Mucosa of stomach (tissue), 1 donor: ENCODE data around the gene COL2A1.

Source experiments
- H3K27me3 ChIP-seq: one replicate; pipeline ENCODE4 v1.7.0; 2013; ENCODE audit warnings: mild to moderate bottlenecking, low read length; ENCODE audit not compliant: control insufficient read depth, insufficient read depth
- H3K36me3 ChIP-seq: one replicate; pipeline ENCODE4 v1.7.0; 2013; ENCODE audit warnings: low read length; ENCODE audit not compliant: control insufficient read depth, insufficient read depth
- H3K4me1 ChIP-seq: one replicate; pipeline ENCODE4 v1.7.0; 2013; ENCODE audit warnings: mild to moderate bottlenecking, low read length; ENCODE audit not compliant: control insufficient read depth, insufficient read depth
- H3K4me3 ChIP-seq: one replicate; pipeline ENCODE4 v1.7.0; 2013; ENCODE audit warnings: low read length
- H3K9ac ChIP-seq: one replicate; pipeline ENCODE4 v1.7.0; 2013; ENCODE audit warnings: mild to moderate bottlenecking, low read length, moderate library complexity
- H3K9me3 ChIP-seq: one replicate; pipeline ENCODE4 v1.7.0; 2013; ENCODE audit warnings: mild to moderate bottlenecking, low read length, moderate library complexity; ENCODE audit not compliant: control insufficient read depth
- donor health status: Pancreatic carcinoma.

The COL2A1 gene

GRCh38 chr12:48004053-48004941, at the start of gene COL2A1:
Gene COL2A1 (minus strand): TSS chr12:48004476. CDS start chr12:48004321, 155 bp downstream.
- peaks cover 87% of the 10 kb centered on the region for H3K27me3 ChIP-seq
- peaks cover 34% of the 10 kb centered on the region for H3K4me1 ChIP-seq
- H3K36me3 ChIP-seq: no peaks in the 10 kb centered on the region
- H3K9ac ChIP-seq: no peak within 1 kb of the TSS
- no peaks in the 10 kb centered on the region for H3K9me3 ChIP-seq
- H3K4me3 ChIP-seq: no peak within 1 kb of the TSS

- H3K36me3 ChIP-seq: no peaks in the 10 kb centered on the region
- H3K9me3 ChIP-seq: no peaks in the 10 kb centered on the region
- H3K27me3 ChIP-seq: no peaks in the 10 kb centered on the region
- H3K4me1 ChIP-seq: no peaks in the 10 kb centered on the region
- H3K9ac ChIP-seq: no peak overlapping the region
- H3K4me3 ChIP-seq: no peak overlapping the region
Measured at GRCh38 chr12:48053883-48054282, 49.6 kb upstream of the COL2A1 start.

- H3K36me3 ChIP-seq: no peaks in the 10 kb centered on the region
- H3K27me3 ChIP-seq: no peaks in the 10 kb centered on the region
- H3K4me3 ChIP-seq: no peak overlapping the region
- no peak overlapping the region for H3K9ac ChIP-seq
- H3K9me3 ChIP-seq: no peaks in the 10 kb centered on the region
- H3K4me1 ChIP-seq: no peaks in the 10 kb centered on the region
Measured at GRCh38 chr12:48053122-48053521, 48.8 kb upstream of the COL2A1 start.

DNA sequence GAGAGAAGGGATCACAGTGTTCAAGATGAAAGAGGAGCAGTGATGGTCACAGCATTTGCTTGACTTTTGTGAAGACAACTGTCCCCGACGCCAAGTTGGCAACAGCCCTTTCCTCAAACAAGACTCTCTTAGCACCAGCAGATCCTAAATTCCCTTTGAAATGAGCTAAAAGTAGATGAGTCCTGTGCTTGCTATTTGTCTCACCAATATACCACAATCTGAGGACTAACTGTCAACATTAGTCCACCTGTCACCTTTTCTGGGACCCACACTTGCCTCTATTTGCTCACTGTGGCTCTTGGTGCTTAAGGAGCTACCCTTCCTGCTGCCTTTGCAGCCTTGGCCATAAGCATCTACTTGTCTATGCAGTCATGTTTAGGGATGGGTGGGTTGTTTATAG, 47.4 kb upstream of the COL2A1 start:
- Histone ChIP-seq H3K9me3 (no peaks in the 10 kb centered on the region), H3K36me3 (no peaks in the 10 kb centered on the region), H3K9ac (no peak overlapping the region), H3K4me1 (no peaks in the 10 kb centered on the region), H3K27me3 (no peaks in the 10 kb centered on the region), H3K4me3 (no peak overlapping the region)

DNA sequence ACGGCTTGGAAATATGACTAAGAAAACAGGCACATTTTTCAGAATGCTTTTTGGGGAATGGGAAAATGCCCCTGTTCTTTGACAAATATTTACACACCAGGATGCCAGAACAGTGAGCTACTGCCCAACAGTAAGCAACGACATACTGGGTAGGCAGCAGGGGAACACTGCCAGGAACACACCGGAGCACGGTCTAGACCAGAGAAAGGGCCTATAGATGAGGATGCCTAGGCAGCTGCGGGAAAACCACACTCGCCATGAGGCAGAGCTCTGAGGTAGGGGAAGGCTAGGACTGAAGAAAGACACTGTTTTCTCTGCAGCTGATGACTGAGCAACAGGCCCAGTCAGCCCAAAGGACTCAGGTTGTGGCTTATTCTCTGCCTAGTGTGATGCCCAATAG, 45.9 kb upstream of the COL2A1 start:
- Histone ChIP-seq H3K4me3 (no peak overlapping the region), H3K4me1 (no peaks in the 10 kb centered on the region), H3K27me3 (no peaks in the 10 kb centered on the region), H3K9me3 (no peaks in the 10 kb centered on the region), H3K36me3 (no peaks in the 10 kb centered on the region), H3K9ac (no peak overlapping the region)

DNA sequence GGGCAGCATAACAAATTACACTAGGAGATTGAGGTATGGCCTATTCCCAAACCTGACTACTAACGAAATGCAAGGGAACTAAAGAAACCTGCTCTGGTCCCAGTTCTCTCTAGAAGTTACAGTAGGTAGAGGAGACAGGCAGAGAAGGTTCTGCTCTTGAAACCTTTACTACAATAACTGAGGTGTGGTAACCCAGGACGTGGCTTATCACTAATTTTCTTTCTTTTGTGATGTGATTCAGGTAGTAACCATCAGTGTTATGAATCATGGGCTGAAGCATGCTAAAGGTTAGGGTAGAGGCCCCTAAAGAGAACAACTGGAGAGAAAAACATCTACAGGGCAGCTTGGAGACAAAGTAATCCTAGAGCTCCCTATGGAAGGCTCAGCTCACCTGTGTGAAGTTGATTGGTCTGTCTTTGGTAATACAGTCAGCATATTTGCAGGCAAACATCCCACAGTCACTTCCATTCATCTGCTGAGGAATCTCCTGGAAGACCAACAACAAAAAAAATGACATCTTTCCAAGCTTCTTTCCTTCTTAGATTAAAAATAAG, 41.8 kb upstream of the COL2A1 start:
- no peaks in the 10 kb centered on the region for H3K36me3 ChIP-seq
- H3K27me3 ChIP-seq: no peaks in the 10 kb centered on the region
- no peak overlapping the region for H3K4me3 ChIP-seq
- no peak overlapping the region for H3K9ac ChIP-seq
- no peaks in the 10 kb centered on the region for H3K4me1 ChIP-seq
- no peaks in the 10 kb centered on the region for H3K9me3 ChIP-seq

- Histone ChIP-seq H3K4me3 (no peak overlapping the region), H3K27me3 (no peaks in the 10 kb centered on the region), H3K9me3 (no peaks in the 10 kb centered on the region), H3K9ac (no peak overlapping the region), H3K4me1 (no peaks in the 10 kb centered on the region), H3K36me3 (no peaks in the 10 kb centered on the region)
Measured at GRCh38 chr12:48045061-48045846, 41.0 kb upstream of the COL2A1 start.

DNA sequence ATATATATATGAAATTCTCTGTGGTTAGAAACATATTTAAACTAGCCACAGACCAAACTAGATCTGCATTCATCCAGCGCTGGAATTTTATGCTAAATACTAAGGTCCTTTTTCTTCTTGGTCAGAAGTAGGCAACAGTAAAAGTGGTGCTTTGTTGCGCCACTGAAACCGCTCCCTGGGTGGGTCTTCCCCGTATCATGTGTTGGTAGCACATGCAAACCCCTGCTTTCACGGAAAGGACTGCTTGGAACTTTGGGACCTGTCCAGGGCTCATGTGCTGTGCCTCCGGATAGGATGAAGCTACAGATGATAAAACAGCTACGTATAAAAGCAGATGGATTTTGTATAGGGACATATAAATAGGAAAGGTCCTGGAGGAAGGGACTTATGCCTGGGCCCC, 40.1 kb upstream of the COL2A1 start:
- H3K4me1 ChIP-seq: no peaks in the 10 kb centered on the region
- H3K36me3 ChIP-seq: no peaks in the 10 kb centered on the region
- no peaks in the 10 kb centered on the region for H3K9me3 ChIP-seq
- no peaks in the 10 kb centered on the region for H3K27me3 ChIP-seq
- no peak overlapping the region for H3K9ac ChIP-seq
- no peak overlapping the region for H3K4me3 ChIP-seq

DNA sequence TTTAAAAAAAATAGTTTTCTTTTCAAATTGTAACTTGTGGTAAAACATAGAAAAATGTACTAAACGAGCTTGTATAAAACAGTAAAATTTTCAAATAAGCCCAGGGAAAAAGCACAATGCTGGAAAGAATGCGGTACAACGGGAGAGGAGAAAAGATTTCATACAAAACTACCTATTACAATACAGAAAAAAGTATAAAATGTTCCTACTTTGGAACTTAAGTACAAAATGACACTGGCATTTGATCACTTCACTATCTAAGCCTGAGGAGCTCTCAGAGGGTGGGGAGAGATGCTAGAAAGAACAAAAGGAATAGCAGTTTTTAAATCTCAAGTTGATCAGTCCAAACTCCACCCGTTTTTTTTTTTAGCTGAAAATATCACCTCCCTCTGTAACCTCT, 39.5 kb upstream of the COL2A1 start:
- Histone ChIP-seq H3K27me3 (no peaks in the 10 kb centered on the region), H3K36me3 (no peaks in the 10 kb centered on the region), H3K9me3 (no peaks in the 10 kb centered on the region), H3K9ac (no peak overlapping the region), H3K4me3 (no peak overlapping the region), H3K4me1 (no peaks in the 10 kb centered on the region)

DNA sequence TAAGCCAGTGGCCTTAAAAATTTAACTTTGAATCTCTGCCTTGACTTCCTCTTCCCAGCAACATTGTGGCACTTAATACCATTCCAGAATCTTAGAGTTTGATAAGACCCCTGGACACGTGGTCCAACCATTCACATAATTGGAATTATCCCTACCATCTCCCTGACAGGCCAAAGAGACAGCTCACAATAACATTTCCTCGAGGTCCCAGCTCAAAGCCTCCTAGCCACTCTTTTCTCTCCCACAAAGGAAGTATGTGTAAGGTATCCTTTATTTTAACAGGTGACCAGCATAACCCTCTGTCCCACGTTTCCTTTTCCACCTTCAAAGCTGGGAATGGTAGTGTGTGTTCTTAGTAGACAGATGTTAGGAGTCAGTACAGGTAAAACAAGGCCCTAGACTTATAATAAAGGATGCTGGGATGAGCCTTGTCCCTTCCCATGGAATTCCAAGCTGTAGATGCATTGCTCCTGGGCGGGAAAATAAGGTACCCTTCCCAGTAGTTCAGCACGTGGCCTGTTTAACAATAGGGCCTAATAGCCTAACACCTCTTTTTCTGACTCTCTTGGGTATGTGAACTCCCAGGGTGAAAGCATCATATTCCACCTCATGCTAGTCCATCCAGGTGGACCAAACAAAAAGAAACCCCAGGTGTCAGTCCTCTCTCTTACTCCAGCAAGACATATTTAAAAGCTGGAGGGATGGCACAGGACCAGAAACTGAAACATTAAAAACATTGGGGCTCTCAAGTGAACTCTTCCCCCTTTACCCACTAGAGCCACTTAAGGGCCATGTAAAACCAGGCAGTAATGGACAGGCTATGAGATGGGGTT, 37.5 kb upstream of the COL2A1 start:
- H3K9ac ChIP-seq: no peak overlapping the region
- no peaks in the 10 kb centered on the region for H3K27me3 ChIP-seq
- no peaks in the 10 kb centered on the region for H3K36me3 ChIP-seq
- no peaks in the 10 kb centered on the region for H3K9me3 ChIP-seq
- no peaks in the 10 kb centered on the region for H3K4me1 ChIP-seq
- H3K4me3 ChIP-seq: no peak overlapping the region

DNA sequence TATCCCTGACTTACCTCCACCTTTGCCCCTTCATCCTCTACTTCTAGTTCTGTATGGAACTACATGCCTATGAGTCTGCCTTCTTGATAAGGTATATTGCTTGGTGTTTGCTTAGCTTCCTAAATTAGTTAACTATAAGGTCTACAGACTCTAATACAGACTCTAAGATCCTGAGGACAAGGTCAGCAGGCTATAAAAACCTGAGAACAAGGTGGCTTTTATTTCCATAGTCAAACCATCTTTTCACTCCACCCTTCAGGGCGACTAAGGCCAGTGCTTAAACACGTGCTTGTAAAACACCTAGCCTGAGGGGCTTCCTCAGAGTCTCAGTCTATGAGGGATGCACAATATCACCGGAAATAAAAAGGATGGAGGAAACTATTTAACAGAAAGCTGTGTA, 36.1 kb upstream of the COL2A1 start:
- no peaks in the 10 kb centered on the region for H3K36me3 ChIP-seq
- H3K9me3 ChIP-seq: no peaks in the 10 kb centered on the region
- H3K27me3 ChIP-seq: no peaks in the 10 kb centered on the region
- no peak overlapping the region for H3K4me3 ChIP-seq
- H3K9ac ChIP-seq: no peak overlapping the region
- H3K4me1 ChIP-seq: no peaks in the 10 kb centered on the region
